IPS DF 6.9 (cell line): ENCODE results near the gene POFUT2.

ENCODE experiments used
- DNase-seq: peaks from one replicate; pipeline ENCODE4 v3.0.0-alpha.2; 2013; ENCODE audit warnings: low read depth, low spot score
- H3K27ac ChIP-seq: one replicate; pipeline ENCODE4 v1.5.1; 2013; ENCODE audit warnings: low read length, control low read depth
- H3K27me3 ChIP-seq: 2 replicates; pipeline ENCODE4 v1.6.1; 2013; ENCODE audit warnings: mild to moderate bottlenecking, low read length; ENCODE audit not compliant: control insufficient read depth, insufficient read depth
- H3K36me3 ChIP-seq: 2 replicates; pipeline ENCODE4 v1.6.1; 2013; ENCODE audit warnings: low read length; ENCODE audit not compliant: control insufficient read depth, insufficient read depth
- H3K4me1 ChIP-seq: 2 replicates; pipeline ENCODE4 v1.6.1; 2013; ENCODE audit warnings: low read length; ENCODE audit not compliant: control insufficient read depth, insufficient read depth
- H3K4me3 ChIP-seq: 2 replicates; pipeline ENCODE4 v1.5.1; 2013; ENCODE audit warnings: mild to moderate bottlenecking, low read length
- H3K9me3 ChIP-seq: 2 replicates; pipeline ENCODE4 v1.6.1; 2013; ENCODE audit warnings: low read length, inconsistent platforms; ENCODE audit not compliant: control insufficient read depth, insufficient read depth
- WGBS: extraction: QIAGEN DNeasy Blood & Tissue Kit; methylation state at CpG from one replicate; pipeline ENCODE4 v1.1.7; 2013; ENCODE audit warnings: mixed read lengths, missing lambda C conversion rate; ENCODE audit not compliant: insufficient read length, insufficient coverage; 5-methylcytosine and 5-hydroxymethylcytosine counted together

Gene POFUT2

GRCh38 chr21:45266518-45267389 is 20.9 kb downstream of the POFUT2 start:
- H3K4me1 ChIP-seq = no peaks in the 10 kb centered on the region
- H3K27me3 ChIP-seq = no peaks in the 10 kb centered on the region
- WGBS = no CpG with 5 or more reads among the region's 41 CpGs
- peaks cover 50% of the 10 kb centered on the region for H3K36me3 ChIP-seq
- H3K27ac ChIP-seq = no peak overlapping the region
- DNase-seq = no peak
- H3K9me3 ChIP-seq = no peaks in the 10 kb centered on the region
- H3K4me3 ChIP-seq = no peak overlapping the region

GRCh38 chr21:45265721-45266517 is 21.8 kb downstream of the POFUT2 start:
- Histone ChIP-seq H3K9me3 (no peaks in the 10 kb centered on the region), H3K27ac (no peak overlapping the region), H3K4me3 (no peak overlapping the region), H3K36me3 (peaks cover 50% of the 10 kb centered on the region), H3K4me1 (no peaks in the 10 kb centered on the region), H3K27me3 (no peaks in the 10 kb centered on the region)
- WGBS = no CpG with 5 or more reads among the region's 36 CpGs
- DNase-seq = no peak

- Histone ChIP-seq H3K27me3 (no peaks in the 10 kb centered on the region), H3K36me3 (peaks cover 47% of the 10 kb centered on the region), H3K27ac (no peak overlapping the region), H3K9me3 (no peaks in the 10 kb centered on the region), H3K4me3 (no peak overlapping the region), H3K4me1 (no peaks in the 10 kb centered on the region)
- DNase-seq = no peak
- no CpG with 5 or more reads among the region's 34 CpGs for WGBS
Observed at GRCh38 chr21:45264912-45265515, 22.7 kb downstream of the POFUT2 start.

GRCh38 chr21:45264146-45264911 is 23.4 kb downstream of the POFUT2 start:
- Histone ChIP-seq H3K27me3 (no peaks in the 10 kb centered on the region), H3K9me3 (no peaks in the 10 kb centered on the region), H3K4me3 (no peak overlapping the region), H3K27ac (no peak overlapping the region), H3K36me3 (peaks cover 44% of the 10 kb centered on the region), H3K4me1 (no peaks in the 10 kb centered on the region)
- no peak for DNase-seq
- no CpG with 5 or more reads among the region's 23 CpGs for WGBS

GRCh38 chr21:45263534-45263933 is 24.2 kb downstream of the POFUT2 start:
- no peak for DNase-seq
- H3K27me3 ChIP-seq = no peaks in the 10 kb centered on the region
- no peak overlapping the region for H3K4me3 ChIP-seq
- H3K9me3 ChIP-seq = no peaks in the 10 kb centered on the region
- H3K27ac ChIP-seq = no peak overlapping the region
- H3K4me1 ChIP-seq = no peaks in the 10 kb centered on the region
- no CpG with 5 or more reads among the region's 6 CpGs for WGBS
- H3K36me3 ChIP-seq = peaks cover 44% of the 10 kb centered on the region

GRCh38 chr21:45262616-45263015 is 25.1 kb downstream of the POFUT2 start:
- no CpG with 5 or more reads among the region's 11 CpGs for WGBS
- H3K36me3 ChIP-seq = peaks cover 42% of the 10 kb centered on the region
- H3K4me1 ChIP-seq = no peaks in the 10 kb centered on the region
- no peaks in the 10 kb centered on the region for H3K27me3 ChIP-seq
- no peaks in the 10 kb centered on the region for H3K9me3 ChIP-seq
- no peak for DNase-seq
- no peak overlapping the region for H3K4me3 ChIP-seq
- H3K27ac ChIP-seq = no peak overlapping the region

GRCh38 chr21:45262041-45262581 is 25.6 kb downstream of the POFUT2 start:
- H3K9me3 ChIP-seq = no peaks in the 10 kb centered on the region
- DNase-seq = no peak
- H3K27me3 ChIP-seq = no peaks in the 10 kb centered on the region
- peaks cover 37% of the 10 kb centered on the region for H3K36me3 ChIP-seq
- no peaks in the 10 kb centered on the region for H3K4me1 ChIP-seq
- no peak overlapping the region for H3K4me3 ChIP-seq
- no peak overlapping the region for H3K27ac ChIP-seq
- WGBS = no CpG with 5 or more reads among the region's 7 CpGs

GRCh38 chr21:45261093-45261492 is 26.6 kb downstream of the POFUT2 start:
- Histone ChIP-seq H3K4me1 (no peaks in the 10 kb centered on the region), H3K36me3 (peaks cover 27% of the 10 kb centered on the region), H3K27ac (no peak overlapping the region), H3K4me3 (no peak overlapping the region), H3K27me3 (no peaks in the 10 kb centered on the region), H3K9me3 (no peaks in the 10 kb centered on the region)
- no peak for DNase-seq
- WGBS = no CpG with 5 or more reads among the region's 10 CpGs

GRCh38 chr21:45260191-45260825 is 27.4 kb downstream of the POFUT2 start:
- Histone ChIP-seq H3K36me3 (peaks cover 19% of the 10 kb centered on the region), H3K27me3 (no peaks in the 10 kb centered on the region), H3K27ac (no peak overlapping the region), H3K4me1 (no peaks in the 10 kb centered on the region), H3K4me3 (no peak overlapping the region), H3K9me3 (no peaks in the 10 kb centered on the region)
- WGBS = no CpG with 5 or more reads among the region's 5 CpGs
- no peak for DNase-seq
